IPS DF 6.9 (cell line): ENCODE data around the gene SPOCK2.

Experiments used
- DNase-seq: peaks from one replicate; pipeline ENCODE4 v3.0.0-alpha.2; 2013; ENCODE audit warnings: low read depth, low spot score
- H3K27ac ChIP-seq: one replicate; pipeline ENCODE4 v1.5.1; 2013; ENCODE audit warnings: low read length, control low read depth
- H3K27me3 ChIP-seq: 2 replicates; pipeline ENCODE4 v1.6.1; 2013; ENCODE audit warnings: mild to moderate bottlenecking, low read length; ENCODE audit not compliant: control insufficient read depth, insufficient read depth
- H3K36me3 ChIP-seq: 2 replicates; pipeline ENCODE4 v1.6.1; 2013; ENCODE audit warnings: low read length; ENCODE audit not compliant: control insufficient read depth, insufficient read depth
- H3K4me1 ChIP-seq: 2 replicates; pipeline ENCODE4 v1.6.1; 2013; ENCODE audit warnings: low read length; ENCODE audit not compliant: control insufficient read depth, insufficient read depth
- H3K4me3 ChIP-seq: 2 replicates; pipeline ENCODE4 v1.5.1; 2013; ENCODE audit warnings: mild to moderate bottlenecking, low read length
- H3K9me3 ChIP-seq: 2 replicates; pipeline ENCODE4 v1.6.1; 2013; ENCODE audit warnings: low read length, inconsistent platforms; ENCODE audit not compliant: control insufficient read depth, insufficient read depth
- WGBS: extraction: QIAGEN DNeasy Blood & Tissue Kit; methylation state at CpG from one replicate; pipeline ENCODE4 v1.1.7; 2013; ENCODE audit warnings: mixed read lengths, missing lambda C conversion rate; ENCODE audit not compliant: insufficient read length, insufficient coverage; 5-methylcytosine and 5-hydroxymethylcytosine counted together

The SPOCK2 gene

DNA sequence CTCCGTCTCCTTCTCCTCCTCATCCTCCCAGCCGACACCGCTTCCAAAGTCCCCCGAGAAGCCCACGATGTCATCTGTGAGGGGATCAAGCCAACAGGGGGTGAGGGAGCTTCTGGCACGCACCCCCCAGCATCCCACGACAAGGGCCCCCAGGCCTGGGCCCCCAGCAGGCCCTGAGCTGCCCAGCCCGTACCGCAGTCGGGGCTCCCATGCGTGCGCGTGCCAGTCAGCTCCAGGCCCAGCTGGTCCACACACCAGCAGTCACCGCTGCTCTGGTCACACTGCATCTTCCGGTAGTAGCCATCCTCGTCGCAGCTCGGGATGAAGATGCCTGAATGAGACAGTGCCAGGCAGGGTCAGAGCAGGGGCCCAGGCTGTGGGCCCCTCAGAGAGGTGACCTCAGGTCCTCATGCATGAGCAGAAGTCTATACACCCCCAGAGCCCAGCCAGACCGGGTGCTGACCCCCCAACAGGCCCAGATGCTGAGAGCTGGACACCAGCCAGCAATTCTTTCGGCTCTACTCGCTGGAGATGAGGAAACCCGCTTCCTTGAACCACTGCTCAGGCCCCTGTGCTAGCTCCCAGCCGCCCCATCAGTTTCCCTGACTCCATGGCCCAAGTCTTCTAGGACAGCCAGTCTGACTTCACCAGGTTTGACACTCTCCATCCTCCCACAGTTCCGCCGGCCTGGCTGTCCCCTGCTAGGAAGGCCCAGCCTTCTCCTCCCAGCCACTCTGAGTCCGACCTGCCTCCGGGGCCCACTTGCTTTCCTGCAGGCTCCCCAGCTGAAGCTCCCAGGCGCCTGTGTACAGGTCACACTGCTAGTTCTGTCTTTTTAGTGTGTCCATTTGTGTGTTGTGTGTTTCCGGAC, 25.3 kb downstream of the SPOCK2 start:
- Histone ChIP-seq H3K4me1 (peaks cover 2% of the 10 kb centered on the region; the same call in 1 of the 2 replicates), H3K27me3 (no peaks in the 10 kb centered on the region), H3K27ac (no peak overlapping the region), H3K9me3 (no peaks in the 10 kb centered on the region), H3K36me3 (no peaks in the 10 kb centered on the region), H3K4me3 (no peak overlapping the region)
- no CpG with 5 or more reads among the region's 29 CpGs for WGBS
- DNase-seq = no peak

DNA sequence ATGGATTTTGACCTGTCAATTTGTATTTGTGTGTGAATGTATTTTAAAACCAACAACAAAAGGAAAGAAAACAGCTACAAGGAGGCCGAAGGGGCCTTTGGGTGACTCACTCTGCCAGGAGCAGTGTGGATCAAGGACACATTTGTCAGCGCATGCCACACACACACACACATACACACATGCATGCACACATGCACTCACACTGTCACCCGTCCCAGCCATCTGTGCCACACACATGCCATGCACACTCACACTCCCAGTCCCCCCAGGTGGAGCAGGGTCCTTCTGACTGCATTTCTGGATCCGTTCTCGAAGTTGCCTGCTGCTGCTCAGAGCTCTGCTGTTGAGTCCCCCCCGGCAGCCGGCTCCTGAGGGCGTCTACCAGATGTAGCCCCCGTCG, 26.0 kb downstream of the SPOCK2 start:
- Histone ChIP-seq H3K9me3 (no peaks in the 10 kb centered on the region), H3K36me3 (no peaks in the 10 kb centered on the region), H3K27me3 (no peaks in the 10 kb centered on the region), H3K27ac (no peak overlapping the region), H3K4me3 (no peak overlapping the region), H3K4me1 (peaks cover 2% of the 10 kb centered on the region; the same call in 1 of the 2 replicates)
- WGBS = no CpG with 5 or more reads among the region's 10 CpGs
- DNase-seq = no peak

DNA sequence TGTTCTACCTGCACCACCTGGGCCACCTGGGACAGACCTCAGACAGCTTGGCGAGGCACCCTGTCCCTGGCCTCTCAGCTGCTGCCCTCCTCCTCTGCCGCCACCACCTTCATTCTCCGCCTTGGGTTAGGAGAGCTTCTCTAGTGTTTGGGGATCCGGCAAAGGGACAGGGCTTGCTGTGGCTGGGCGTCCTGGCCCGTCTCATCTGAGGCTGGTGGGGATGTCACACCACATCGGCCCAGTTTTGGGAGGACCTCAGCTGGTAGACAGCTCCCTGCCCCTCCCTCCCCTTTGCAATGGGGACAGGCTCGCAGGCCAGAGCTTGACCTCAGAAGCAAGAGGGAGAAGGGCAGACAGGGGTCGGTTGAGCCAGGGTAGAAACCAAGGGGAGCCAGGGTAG, 26.4 kb downstream of the SPOCK2 start:
- no peaks in the 10 kb centered on the region for H3K27me3 ChIP-seq
- no peak for DNase-seq
- no CpG with 5 or more reads among the region's 9 CpGs for WGBS
- no peaks in the 10 kb centered on the region for H3K9me3 ChIP-seq
- peaks cover 2% of the 10 kb centered on the region; the same call in 1 of the 2 replicates for H3K4me1 ChIP-seq
- H3K4me3 ChIP-seq = no peak overlapping the region
- no peak overlapping the region for H3K27ac ChIP-seq
- no peaks in the 10 kb centered on the region for H3K36me3 ChIP-seq

DNA sequence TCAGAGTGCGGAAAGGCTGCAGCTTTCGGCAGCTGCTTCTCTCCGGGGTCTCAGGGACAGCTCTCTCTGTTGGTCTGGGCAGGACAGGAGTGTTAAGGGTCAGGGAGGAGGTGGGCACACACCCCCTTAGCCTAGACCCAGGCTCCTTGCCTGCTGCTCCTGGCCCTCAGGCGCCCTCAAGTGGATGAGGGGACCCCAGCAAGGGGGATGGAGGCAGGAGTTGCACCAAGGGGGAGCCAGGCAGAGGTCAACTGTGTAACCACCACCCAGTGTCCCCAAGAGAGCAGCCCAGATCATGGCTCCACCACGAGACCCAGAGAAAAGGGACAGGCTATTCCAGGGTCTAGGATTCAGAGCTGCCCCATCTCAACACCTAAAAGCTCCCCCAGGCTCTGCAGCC, 26.9 kb downstream of the SPOCK2 start:
- H3K4me1 ChIP-seq = peaks cover 2% of the 10 kb centered on the region; the same call in 1 of the 2 replicates
- H3K36me3 ChIP-seq = no peaks in the 10 kb centered on the region
- H3K4me3 ChIP-seq = no peak overlapping the region
- H3K27me3 ChIP-seq = no peaks in the 10 kb centered on the region
- no peak overlapping the region for H3K27ac ChIP-seq
- WGBS = no CpG with 5 or more reads among the region's 5 CpGs
- no peak for DNase-seq
- H3K9me3 ChIP-seq = no peaks in the 10 kb centered on the region

DNA sequence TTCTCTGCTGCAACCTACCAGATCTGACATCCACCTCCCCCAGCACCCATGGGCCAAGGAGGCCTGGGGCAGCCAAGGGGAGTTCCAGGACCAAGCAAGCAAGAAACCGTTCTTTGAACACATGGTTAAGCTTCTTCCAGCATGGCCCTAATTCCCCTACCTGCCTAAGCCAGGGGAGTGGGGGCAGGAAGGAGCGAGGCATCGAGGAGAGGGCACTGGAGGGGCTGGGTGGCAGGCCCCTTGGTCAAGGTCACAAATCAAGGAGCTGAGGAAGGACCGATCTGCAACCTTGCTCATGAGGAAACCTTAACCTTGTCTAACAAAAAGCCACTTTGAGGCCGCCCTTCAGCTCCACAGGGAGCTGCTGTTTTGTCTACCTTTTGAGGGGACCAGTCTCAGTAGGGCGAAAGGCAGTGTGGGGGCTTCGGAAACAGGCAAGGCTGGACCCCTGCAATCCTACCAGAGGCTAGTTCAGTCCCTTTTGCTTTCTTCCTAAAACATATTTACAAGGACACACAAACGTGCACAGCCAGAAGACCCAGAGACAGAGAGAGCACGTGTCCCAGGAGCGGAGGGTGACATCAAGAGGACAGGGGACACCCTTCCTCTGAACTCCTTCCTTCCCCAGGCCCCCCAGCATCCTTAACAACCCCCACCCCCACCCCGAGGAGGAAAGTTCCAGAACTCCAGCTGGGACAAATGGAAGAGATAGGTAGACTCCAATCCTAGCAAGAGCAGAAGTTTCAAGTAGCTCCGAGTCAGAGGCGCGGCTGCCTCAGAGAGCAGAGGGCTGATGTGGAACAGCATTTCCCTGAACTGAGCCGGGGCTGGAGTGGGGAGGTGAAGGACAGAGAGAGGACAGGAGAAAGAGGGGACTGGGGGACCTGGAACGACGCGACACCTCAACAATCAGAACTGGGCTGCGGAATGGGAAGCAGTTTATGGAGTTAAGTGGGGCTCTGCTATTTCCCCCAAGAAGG, 28.2 kb downstream of the SPOCK2 start:
- Histone ChIP-seq H3K4me1 (peaks cover 2% of the 10 kb centered on the region; the same call in 1 of the 2 replicates), H3K27me3 (no peaks in the 10 kb centered on the region), H3K4me3 (no peak overlapping the region), H3K9me3 (no peaks in the 10 kb centered on the region), H3K36me3 (no peaks in the 10 kb centered on the region), H3K27ac (no peak overlapping the region)
- no CpG with 5 or more reads among the region's 19 CpGs for WGBS
- no peak for DNase-seq

DNA sequence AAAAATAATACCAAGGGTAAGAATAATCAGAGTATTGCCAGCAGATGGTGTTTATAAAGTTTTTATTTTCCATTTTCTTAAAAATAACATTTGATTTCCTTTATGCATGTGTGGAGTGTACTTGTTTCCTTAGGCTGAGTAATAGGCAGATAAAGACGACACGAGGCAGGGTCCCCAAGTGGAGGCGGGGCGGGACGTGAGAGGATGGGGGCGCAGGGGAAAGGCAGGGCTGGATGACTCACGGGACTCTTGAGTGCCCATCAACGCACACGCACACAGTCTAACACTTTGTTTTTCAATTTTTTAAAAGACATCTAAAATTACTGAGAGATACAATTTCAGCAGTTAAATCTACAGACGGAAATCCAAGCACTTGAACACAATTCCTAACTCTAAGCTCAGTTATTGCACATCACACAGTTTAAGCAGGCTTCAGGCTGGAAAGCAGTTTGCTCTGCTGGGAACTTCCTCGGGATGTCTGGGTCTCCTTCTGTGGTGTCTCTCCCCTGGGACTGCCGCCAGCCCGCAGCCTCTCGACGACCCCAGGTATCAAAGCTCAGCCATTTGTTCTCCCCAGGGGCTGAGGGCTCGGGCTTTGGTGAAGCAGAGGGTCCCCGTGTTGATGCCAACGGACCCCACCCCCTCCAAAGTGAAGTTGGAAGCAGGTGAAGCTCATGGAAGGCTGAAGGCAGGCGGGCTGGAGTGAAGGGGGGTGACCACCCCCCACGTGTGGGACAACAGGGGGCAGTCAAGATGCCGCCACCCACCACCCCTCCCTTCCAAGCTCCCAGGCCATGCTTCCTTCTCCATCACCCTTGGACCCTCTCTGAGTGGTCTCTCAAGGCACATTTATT, 29.1 kb downstream of the SPOCK2 start:
- H3K4me3 ChIP-seq = no peak overlapping the region
- no peak overlapping the region for H3K27ac ChIP-seq
- no peaks in the 10 kb centered on the region for H3K9me3 ChIP-seq
- no peak for DNase-seq
- H3K27me3 ChIP-seq = no peaks in the 10 kb centered on the region
- H3K4me1 ChIP-seq = peaks cover 2% of the 10 kb centered on the region; the same call in 1 of the 2 replicates
- H3K36me3 ChIP-seq = no peaks in the 10 kb centered on the region
- WGBS = no CpG with 5 or more reads among the region's 21 CpGs

DNA sequence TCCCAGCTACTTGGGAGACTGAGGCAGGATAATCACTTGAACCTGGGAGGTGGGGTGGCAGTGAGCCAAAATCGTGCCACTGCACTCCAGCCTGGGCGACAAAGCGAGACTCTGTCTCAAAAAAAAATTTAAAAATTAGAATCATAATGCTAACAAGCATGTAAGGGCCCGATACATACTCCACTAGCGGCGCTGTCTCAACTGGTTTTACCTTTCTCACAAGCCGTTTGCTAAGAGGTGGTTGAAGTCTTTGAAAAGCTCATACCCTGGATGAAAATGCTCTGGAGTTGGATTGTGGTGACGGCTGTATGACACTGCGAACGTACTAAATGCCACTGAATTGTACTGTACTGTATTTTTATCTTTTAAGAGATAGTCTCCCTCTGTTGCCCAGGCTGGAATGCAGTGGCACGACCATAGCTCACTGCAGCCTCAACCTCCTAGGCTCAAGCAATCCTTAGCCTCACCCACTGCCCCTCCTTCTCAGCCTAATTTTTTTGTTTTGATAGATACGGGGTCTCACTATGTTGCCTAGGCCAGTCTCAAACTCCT, 29.9 kb downstream of the SPOCK2 start:
- Histone ChIP-seq H3K27me3 (no peaks in the 10 kb centered on the region), H3K27ac (no peak overlapping the region), H3K4me3 (no peak overlapping the region), H3K4me1 (peaks cover 2% of the 10 kb centered on the region; the same call in 1 of the 2 replicates), H3K36me3 (no peaks in the 10 kb centered on the region), H3K9me3 (no peaks in the 10 kb centered on the region)
- no peak for DNase-seq
- no CpG with 5 or more reads among the region's 12 CpGs for WGBS

DNA sequence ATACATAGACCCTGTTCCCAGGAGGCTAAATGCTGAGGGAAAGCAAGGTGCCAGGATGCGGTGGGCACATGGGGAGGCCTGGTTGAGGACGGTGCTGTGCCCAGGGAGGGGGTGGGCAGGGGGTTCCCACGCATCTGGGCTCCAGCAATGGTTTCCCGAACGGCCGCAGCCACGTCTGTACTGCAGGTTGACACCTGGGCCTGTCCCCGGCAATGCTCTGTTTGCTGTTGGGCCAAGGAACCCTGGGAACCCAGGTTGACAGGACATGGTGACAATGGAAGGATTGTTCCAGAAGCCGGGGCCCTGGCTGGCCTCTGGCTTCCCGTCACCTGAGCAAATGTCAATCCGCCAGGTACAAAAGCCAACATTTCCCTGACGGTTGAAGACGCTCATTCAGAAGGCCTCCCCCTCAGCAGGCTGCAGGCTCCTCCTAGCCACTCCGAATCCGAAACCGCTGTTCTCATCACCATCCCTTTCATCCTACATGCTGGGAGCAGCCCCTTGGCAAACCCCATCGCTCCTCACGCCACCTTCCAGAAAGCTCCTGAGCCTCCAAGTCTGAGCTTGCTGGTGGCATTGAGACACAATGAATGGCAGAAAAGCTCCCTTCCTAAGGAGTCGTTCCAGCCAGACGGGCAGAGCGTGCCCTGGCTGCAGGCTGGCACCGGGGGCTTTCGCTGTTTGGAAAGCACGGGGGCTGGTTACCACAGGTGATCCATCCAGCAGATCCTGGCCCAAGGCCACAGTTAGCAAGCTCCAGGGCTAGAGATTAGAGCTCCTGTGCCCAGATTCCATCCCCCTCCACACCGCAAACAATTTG, 31.2 kb downstream of the SPOCK2 start:
- Histone ChIP-seq H3K36me3 (no peaks in the 10 kb centered on the region), H3K27ac (no peak overlapping the region), H3K4me3 (no peak overlapping the region), H3K27me3 (no peaks in the 10 kb centered on the region), H3K4me1 (peaks cover 2% of the 10 kb centered on the region; the same call in 1 of the 2 replicates), H3K9me3 (no peaks in the 10 kb centered on the region)
- no peak for DNase-seq
- WGBS = no CpG with 5 or more reads among the region's 25 CpGs

DNA sequence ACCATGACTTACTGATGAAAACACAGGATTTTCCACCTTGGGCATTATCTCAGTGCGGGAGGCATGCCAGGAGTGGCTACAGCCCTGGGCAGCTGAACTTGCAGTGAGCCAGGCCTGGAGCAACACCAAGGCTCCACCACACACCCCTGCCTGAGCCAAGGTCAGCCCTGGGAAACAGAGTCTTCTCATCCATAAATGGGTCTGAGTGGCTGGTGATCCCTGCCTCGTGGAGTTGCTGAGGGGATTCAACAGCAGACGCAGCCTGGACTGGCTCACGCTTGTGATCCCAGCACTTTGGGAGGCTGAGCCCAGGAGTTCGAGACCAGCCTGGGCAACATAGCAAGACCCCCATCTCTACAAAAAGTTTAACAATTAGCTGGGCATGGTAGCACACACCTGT, 32.2 kb downstream of the SPOCK2 start:
- H3K27me3 ChIP-seq = no peaks in the 10 kb centered on the region
- H3K4me3 ChIP-seq = no peak overlapping the region
- no peaks in the 10 kb centered on the region for H3K9me3 ChIP-seq
- no peaks in the 10 kb centered on the region for H3K36me3 ChIP-seq
- no peak for DNase-seq
- WGBS = no CpG with 5 or more reads among the region's 5 CpGs
- H3K27ac ChIP-seq = no peak overlapping the region
- H3K4me1 ChIP-seq = no peaks in the 10 kb centered on the region
